Measurements from ENCODE around the gene HINFP.
A peak's percentile ranks its signal among the peaks of the same experiment; 100 is the strongest.
"Not testable (repeated sequence)": the region's sequence is repeated elsewhere in the genome, so short reads cannot be mapped to it uniquely, and the experiment has no call there.

The HINFP gene

DNA sequence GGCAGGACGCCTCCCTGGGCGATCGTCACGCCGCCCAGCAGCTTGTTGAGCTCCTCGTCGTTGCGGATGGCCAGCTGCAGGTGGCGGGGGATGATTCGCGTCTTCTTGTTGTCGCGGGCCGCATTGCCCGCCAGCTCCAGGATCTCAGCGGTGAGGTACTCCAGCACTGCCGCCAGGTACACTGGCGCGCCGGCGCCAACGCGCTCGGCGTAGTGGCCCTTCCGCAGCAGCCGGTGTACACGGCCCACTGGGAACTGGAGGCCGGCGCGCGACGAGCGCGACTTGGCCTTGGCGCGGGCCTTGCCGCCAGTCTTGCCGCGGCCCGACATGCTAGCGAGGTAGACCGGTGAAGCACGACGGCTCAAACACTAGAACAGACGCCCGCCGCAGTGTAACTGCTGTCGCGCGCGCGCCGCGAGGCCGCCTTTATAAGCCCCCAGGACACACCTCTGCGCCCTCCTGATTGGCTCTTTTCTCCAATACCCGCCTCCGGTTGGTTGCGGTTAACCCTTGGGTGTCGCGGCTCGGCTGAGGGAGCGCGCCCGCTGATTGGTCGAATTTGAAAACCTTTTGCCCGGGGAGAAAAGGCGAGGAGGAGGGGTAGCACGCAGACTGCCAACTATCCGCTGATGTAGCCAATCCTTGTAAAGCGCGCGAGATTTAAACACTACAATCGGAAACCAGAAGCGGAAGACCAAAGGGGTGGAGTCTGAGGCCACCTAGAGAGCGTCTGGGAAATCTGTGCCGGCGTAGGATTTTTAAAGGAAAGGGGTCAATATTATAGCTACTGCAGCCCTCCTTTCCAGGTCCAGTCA is 26.1 kb upstream of the HINFP start:
- peak; percentile 100 for DNase-seq
- in situ Hi-C loops (cut with MboI; ENCODE audit: low pct_unique_long_range_greater_than_20kb, low sequenced_read_pairs): no loop called here

DNA sequence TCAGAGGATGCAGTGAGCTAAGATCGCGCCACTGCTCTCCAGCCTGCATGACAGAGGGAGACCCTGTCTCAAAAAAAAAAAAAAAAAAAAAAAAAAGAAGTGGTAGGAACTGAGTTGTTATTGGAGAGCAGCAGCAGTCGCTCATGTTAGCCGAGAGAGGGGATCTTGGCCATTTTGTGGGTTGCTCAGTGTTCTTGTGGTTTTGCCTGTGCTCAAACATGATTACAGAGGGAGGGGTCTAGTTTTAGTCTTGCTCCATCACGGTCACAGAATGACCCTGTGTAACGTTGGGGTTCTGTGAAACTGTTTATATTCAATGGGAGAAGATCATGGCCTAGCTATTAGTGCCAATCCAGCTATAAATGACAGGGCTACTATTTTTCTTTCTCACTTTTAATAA is 21.7 kb upstream of the HINFP start:
- in situ Hi-C loops (cut with MboI; ENCODE audit: low pct_unique_long_range_greater_than_20kb, low sequenced_read_pairs): no loop called here

GRCh38 chr11:119100246-119100970 is 21.0 kb upstream of the HINFP start:
- DNase-seq: peak; percentile 67
- in situ Hi-C loops (cut with MboI; ENCODE audit: low pct_unique_long_range_greater_than_20kb, low sequenced_read_pairs): no loop called here

More for the DNA sequence above, 21.7 kb upstream of the HINFP start:
- no peak for DNase-seq

DNA sequence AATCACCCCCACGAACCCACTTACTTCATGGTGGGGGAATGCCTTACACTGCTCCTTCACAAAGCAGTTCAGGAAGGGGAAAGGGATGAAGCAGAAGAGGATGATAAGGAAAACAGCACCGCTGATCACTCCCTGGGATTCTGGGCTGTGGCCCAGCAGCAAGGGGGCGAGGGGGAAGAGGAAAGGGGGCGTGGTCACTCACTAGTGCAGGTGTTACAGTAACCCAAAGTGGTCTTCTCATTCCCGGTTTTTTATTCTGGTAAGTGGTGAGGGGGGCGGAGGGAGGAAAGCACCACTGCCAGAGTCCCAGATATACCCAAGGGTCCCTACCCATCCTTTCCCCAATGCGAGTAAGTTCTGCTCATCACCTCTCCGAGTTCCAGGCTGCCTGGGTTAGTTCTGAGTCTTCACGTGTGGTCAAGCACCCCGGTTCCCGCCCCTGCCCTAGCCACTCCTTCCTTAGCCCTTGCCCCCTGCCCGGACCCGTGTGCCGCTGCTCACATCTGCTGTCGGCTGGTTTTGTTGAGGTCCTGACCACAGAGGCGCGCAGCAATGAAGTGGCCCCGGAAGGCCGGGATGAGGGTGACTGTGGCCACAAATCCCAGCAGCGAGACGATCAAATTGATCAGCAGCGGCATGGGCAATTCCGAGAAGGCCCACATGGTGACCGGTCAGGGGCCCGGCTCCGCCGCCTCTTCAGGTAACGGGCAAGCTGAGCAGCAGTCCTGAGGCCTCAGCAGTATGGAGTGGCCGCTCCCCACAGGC is 20.2 kb upstream of the HINFP start:
- in situ Hi-C loops (cut with MboI; ENCODE audit: low pct_unique_long_range_greater_than_20kb, low sequenced_read_pairs): no loop called here

DNA sequence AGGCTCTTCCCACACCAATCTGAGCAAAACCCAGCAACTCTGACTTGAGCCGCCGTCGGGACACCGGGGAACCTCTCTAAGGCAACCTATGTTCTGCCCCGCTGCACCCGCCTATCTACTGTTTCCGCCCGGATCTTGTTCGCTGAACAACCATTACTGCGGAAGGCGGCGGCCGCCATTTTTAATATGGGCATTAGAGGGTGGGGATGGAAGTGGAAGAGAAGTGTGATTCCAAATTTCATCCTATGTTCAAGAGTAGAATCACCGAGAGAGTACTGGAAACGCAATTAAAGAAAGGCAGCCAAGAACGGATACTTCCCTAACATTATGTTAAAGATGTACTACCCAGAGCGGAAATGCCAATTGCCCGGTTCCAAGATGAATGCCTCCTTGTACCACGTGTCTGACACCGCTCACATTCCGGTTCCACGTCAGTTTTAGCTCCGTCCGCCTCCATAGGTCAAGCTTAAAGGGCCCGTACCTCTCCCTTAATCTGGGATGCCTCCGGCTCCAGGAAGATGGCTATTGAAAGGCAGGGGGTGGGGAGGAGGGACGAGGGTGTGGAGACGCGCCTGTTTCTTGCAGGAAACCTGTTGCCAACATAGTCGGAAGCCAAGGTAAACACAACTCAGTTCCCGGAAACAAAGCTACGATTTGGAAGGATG is 19.5 kb upstream of the HINFP start, which contains the start of gene DPAGT1:
DPAGT1 (minus strand) TSS at position 95 of the 665 bp plus-strand sequence. CDS start 198 bp downstream, outside the sequence.
- peak; percentile 96 for DNase-seq
- in situ Hi-C loops (cut with MboI; ENCODE audit: low pct_unique_long_range_greater_than_20kb, low sequenced_read_pairs): no loop called here

More for the DNA sequence above, 20.2 kb upstream of the HINFP start:
- no peak for DNase-seq

DNA sequence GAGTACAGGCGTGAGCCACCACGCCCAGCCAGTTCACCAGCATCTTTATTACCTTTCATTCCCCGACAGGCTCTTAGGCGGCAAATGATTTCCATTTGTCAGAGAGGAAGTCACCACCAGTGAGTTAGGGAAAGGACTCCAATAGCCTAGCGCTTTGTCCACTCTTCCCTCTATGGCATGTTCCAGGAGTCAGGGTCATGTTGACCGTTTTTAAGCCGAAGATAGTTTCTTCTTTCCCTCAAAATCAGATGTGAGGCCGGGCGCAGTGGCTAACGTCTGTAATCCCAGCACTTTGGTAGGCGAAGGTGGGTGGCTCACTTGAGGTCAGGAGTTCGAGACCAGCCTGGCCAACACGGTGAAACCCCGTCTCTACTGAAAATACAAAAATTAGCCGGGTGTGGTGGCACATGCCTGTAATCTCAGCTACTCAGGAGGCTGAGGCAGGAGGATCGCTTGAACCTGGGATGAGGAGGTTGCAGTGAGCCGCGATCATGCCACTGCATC is 18.2 kb upstream of the HINFP start:
- in situ Hi-C loops (cut with MboI; ENCODE audit: low pct_unique_long_range_greater_than_20kb, low sequenced_read_pairs); DNase-seq: not testable (repeated sequence)

DNA sequence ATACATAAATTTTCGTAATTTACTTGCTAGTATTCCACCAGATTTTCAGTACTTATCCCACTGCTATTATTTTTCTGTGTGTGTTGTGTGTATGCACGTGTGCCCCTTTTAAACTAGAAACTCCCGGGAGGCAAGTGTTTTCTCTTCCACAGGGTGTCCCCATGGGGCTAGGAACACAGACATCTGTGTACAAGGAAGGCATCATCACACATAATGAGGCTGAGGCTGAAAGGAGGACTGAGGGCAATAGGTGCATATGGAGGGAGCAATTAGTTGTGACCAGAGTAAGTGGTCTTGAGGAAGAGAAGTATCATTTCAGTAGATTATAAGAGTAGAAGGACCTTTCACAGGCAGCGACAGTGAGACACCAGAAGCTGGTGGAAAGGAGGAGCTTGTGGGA is 17.6 kb upstream of the HINFP start:
- peak; percentile 31 for DNase-seq
- in situ Hi-C loops (cut with MboI; ENCODE audit: low pct_unique_long_range_greater_than_20kb, low sequenced_read_pairs): no loop called here

- peak; percentile 92 for DNase-seq
- in situ Hi-C loops (cut with MboI; ENCODE audit: low pct_unique_long_range_greater_than_20kb, low sequenced_read_pairs): no loop called here
Measured at GRCh38 chr11:119106564-119107537, 14.5 kb upstream of the HINFP start, which contains the start of gene C2CD2L. Gene C2CD2L, plus strand, starts transcription at chr11:119107344. Its CDS starts 398 bp downstream, at chr11:119107742.

DNA sequence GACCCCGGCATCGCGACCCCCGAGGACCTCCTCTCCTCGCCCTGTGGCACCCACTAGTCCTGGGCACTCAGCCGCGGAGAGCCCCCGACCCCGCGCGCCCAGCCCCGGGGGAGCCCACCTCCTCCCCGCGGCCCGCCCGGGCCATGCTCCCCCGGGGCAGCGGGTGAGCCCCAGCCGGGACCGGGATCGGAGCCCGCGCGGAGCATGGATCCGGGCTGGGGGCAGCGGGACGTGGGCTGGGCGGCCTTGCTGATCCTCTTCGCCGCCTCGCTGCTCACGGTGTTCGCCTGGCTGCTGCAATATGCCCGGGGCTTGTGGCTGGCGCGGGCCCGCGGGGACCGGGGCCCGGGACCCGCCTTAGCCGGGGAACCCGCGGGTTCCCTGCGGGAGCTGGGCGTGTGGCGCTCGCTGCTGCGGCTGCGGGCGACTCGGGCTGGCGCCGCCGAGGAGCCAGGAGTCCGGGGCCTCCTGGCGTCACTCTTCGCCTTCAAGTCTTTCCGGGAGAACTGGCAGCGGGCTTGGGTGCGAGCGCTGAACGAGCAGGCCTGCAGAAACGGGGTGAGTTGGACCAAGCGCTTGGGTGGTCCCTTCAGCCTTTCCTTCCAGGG is 13.7 kb upstream of the HINFP start:
- in situ Hi-C loops (cut with MboI; ENCODE audit: low pct_unique_long_range_greater_than_20kb, low sequenced_read_pairs): no loop called here

DNA sequence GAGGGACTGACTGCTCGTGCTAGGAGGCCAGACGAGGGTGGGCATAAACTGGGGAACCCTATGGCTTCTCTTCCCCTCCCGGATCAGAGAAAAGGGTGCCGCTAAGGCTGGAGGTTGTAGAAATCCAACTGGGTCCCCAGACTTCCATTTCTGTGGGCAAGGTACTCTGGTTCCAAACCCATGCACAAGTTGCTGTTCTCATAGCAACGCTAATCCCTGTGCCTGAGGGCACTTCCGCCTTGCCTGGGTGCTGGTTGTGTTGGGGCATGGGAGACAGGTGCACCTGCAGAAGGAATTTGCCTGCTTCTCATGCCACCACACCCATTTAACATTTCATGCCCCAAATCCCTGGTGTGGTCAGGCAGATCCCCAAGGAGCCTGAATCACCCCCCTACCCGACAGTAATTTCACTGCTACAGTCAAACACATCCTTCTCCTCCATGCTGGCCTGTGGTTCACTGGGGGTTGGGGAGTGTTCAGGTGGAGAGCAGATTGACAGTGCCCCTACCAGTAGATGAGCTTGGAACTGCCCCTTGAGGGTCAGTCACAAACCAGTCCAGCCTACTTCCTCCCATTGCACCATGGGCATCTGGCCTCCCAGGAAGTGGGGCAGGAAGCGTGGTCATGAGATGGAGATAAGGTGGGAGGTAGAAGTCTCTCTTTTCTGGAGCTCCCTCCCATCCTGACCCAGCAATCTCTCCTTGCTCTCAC is 13.1 kb upstream of the HINFP start:
- in situ Hi-C loops (cut with MboI; ENCODE audit: low pct_unique_long_range_greater_than_20kb, low sequenced_read_pairs): no loop called here
- peak; percentile 52 for DNase-seq

More for the DNA sequence above, 13.7 kb upstream of the HINFP start:
- DNase-seq: no peak

- no peak for DNase-seq
- in situ Hi-C loops (cut with MboI; ENCODE audit: low pct_unique_long_range_greater_than_20kb, low sequenced_read_pairs): no loop called here
Measured at GRCh38 chr11:119108857-119109221, 12.5 kb upstream of the HINFP start.

- no peak for DNase-seq
- in situ Hi-C loops (cut with MboI; ENCODE audit: low pct_unique_long_range_greater_than_20kb, low sequenced_read_pairs): no loop called here
Measured at GRCh38 chr11:119109843-119110242, 11.5 kb upstream of the HINFP start.

GRCh38 chr11:119110439-119110838 is 10.9 kb upstream of the HINFP start:
- DNase-seq: no peak
- in situ Hi-C loops (cut with MboI; ENCODE audit: low pct_unique_long_range_greater_than_20kb, low sequenced_read_pairs): no loop called here

- in situ Hi-C loops (cut with MboI; ENCODE audit: low pct_unique_long_range_greater_than_20kb, low sequenced_read_pairs): no loop called here
- DNase-seq: no peak
Measured at GRCh38 chr11:119111361-119111925, 9.9 kb upstream of the HINFP start.

GRCh38 chr11:119112314-119113020 is 8.9 kb upstream of the HINFP start:
- in situ Hi-C loops (cut with MboI; ENCODE audit: low pct_unique_long_range_greater_than_20kb, low sequenced_read_pairs): no loop called here
- no peak for DNase-seq

GRCh38 chr11:119113716-119114115 is 7.7 kb upstream of the HINFP start:
- DNase-seq: no peak
- in situ Hi-C loops (cut with MboI; ENCODE audit: low pct_unique_long_range_greater_than_20kb, low sequenced_read_pairs): no loop called here

All from KBM-7 (cell line).